ENCODE results near the gene VSIG2.

Gene VSIG2

DNA sequence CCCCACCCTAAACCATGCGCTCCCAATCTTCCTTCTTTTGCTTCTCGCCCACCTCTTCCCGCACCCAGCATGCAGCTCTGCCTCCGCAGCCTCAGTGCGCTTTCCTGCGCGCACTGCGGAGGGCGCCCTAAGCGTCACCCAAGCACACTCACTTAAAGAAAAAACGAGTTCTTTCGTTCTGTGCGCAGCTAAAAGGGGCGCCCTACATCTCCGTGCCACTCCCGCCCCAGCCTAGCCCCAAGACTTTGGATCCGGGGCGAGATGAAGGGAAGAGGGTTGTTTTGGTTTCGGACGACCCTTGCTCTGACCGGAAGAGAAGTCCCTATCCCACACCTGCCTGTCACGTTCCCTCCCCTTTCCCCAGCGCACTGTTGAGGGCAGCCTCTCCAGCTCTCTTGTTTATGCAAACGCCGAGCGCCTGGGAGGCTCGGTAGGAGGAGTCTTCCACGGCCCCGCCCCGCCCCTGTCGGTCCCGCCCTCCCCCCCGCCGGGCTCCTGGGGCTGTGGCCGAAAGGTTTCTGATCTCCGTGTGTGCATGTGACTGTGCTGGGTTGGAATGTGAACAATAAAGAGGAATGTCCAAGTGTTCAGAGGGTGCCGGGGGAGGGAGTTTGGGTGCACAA lies 5.3 kb downstream of the VSIG2 start:
- no peak for FAIRE-seq
- DNase-seq (ENCODE audit: insufficient read length, low spot score), result peak; percentile 63

DNA sequence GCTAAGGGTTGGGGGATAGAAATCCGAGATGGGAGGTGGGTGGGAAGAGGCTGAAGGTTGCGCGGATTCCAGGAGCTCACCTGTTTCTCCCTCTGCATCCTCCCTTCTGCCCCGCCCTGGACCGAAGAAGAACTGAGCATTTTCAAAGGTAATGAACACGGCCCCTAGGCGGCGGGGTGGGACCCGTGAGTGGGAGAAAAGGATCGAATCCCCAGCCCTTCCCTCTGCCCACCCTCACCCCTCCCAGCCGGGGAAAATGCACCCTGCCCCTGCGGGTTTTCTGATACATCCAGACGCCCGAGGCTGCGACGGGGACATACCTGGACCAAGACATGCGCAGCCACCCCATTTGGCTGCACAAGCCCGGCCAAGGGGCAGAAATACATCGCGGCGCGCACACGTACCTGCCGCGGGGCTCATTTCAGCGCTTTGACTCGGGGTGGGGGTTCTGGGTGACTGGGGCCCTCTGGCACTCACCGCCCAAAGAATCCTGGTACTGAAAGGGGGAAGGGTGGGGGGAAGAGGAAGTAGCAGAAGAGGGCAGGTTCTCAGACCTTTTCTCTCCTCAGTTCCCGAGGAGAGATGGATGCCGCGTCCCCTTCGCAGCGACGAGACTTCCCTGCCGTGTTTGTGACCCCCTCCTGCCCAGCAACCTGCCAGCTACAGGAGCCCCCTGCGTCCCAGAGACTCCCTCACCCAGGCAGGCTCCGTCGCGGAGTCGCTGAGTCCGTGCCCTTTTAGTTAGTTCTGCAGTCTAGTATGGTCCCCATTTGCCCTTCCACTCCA lies 6.0 kb downstream of the VSIG2 start:
- no peak for DNase-seq (ENCODE audit: insufficient read length, low spot score)
- no peak for FAIRE-seq
- TF ChIP-seq, protein P1, sequence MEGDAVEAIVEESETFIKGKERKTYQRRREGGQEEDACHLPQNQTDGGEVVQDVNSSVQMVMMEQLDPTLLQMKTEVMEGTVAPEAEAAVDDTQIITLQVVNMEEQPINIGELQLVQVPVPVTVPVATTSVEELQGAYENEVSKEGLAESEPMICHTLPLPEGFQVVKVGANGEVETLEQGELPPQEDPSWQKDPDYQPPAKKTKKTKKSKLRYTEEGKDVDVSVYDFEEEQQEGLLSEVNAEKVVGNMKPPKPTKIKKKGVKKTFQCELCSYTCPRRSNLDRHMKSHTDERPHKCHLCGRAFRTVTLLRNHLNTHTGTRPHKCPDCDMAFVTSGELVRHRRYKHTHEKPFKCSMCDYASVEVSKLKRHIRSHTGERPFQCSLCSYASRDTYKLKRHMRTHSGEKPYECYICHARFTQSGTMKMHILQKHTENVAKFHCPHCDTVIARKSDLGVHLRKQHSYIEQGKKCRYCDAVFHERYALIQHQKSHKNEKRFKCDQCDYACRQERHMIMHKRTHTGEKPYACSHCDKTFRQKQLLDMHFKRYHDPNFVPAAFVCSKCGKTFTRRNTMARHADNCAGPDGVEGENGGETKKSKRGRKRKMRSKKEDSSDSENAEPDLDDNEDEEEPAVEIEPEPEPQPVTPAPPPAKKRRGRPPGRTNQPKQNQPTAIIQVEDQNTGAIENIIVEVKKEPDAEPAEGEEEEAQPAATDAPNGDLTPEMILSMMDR (IDR thresholded peaks at IDR 0.05; ENCODE audit: insufficient read depth, missing control alignments), result peak; percentile 19

More for the DNA sequence above, 5.3 kb downstream of the VSIG2 start:
- TF ChIP-seq, protein P1 (IDR thresholded peaks at IDR 0.05; ENCODE audit: insufficient read depth, missing control alignments), result peak; percentile 69

DNA sequence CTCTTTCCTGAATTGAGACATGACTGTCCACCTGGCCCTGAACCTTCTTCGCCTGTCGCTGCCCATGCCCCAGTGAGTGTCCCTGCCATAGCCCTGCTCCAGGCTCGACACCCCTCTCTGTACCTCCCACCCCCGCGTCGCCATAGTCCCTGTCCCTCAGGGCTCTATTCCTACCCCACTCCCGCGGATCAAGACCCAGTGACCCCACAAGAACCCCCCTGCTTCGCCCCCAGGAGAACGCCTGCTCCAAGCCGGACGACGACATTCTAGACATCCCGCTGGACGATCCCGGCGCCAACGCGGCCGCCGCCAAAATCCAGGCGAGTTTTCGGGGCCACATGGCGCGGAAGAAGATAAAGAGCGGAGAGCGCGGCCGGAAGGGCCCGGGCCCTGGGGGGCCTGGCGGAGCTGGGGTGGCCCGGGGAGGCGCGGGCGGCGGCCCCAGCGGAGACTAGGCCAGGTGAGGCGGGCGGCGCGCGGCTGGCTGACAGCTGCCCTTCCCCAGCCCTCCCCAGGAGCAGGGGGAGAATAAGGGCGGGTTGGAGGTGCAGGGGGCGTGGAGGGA lies 6.7 kb downstream of the VSIG2 start:
- TF ChIP-seq, protein P1 (IDR thresholded peaks at IDR 0.05; ENCODE audit: insufficient read depth, missing control alignments), result no peak
- no peak for DNase-seq (ENCODE audit: insufficient read length, low spot score)
- FAIRE-seq, result no peak

DNA sequence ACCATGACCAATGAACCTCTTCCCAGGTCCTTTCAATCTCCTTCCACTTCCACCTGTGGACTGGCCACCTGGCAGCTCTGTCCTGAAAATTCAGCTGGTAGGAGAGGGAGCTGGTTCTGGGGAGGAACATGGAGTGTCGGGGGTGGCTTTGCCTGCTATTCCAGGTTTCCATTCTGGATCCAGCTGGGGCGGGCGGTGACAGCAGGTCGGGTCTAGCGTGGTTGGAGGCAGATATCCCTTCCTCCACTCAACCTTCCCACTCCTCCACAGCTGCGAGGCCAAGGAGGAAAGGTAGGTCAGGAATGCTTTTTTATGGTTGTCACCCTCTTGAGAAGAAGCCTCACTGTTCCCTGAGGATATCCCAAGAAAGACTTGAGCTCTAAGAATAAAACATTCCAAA lies 9.0 kb downstream of the VSIG2 start:
- DNase-seq (ENCODE audit: insufficient read length, low spot score) (no peak), FAIRE-seq (no peak)
- TF ChIP-seq, protein P1 (IDR thresholded peaks at IDR 0.05; ENCODE audit: insufficient read depth, missing control alignments), result no peak

DNA sequence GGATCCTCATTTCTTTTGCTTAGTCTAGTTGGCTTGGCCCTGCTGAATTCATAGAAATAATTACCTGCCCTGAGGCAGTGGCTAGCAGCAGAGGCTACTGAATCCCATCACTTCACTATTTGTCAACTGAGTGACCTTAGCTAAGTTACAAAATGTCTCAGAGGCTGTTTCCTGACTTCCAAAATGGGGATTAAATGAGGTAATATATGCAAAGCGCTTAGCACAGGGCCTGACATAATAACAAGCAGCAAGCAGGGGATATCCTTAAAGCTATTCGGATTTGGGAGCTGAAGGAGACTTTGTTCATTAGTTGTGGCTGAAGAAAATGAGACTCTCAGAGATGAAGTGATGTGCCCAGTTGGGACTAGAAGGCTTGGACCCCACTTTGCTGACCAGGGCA lies 9.5 kb downstream of the VSIG2 start:
- no peak for DNase-seq (ENCODE audit: insufficient read length, low spot score)
- FAIRE-seq, result no peak
- TF ChIP-seq, protein P1 (IDR thresholded peaks at IDR 0.05; ENCODE audit: insufficient read depth, missing control alignments), result no peak

DNA sequence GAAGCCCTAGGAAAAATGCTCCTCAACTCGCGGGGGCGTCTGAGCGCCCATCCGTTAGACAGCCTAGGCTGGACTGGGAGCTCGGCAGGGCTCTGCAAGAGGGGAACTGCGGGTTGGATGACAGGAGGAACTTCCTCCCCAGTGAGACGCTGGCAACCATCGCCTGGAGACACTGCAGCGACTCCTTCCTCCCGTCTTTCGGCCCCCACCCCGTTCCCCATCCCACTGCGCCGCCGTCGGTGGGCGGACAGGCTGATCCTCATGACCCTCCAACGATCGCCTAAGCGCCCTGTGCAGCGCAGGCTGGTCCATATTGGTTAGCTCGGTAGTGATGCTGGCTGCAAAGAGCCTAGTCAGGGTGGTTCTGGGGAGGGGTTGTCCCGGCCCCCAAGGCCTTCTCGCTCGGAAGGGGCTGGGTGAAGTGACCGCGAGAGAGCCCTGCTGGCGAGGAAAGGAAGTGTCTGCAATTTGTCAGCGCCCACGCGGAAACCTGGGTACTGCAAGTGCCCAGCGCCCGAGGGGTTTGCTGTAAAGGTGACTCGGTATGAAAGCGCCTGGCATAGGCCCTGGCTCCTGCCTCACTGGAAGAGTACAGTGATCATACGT lies 11.7 kb downstream of the VSIG2 start:
- TF ChIP-seq, protein P1 (IDR thresholded peaks at IDR 0.05; ENCODE audit: insufficient read depth, missing control alignments), result peak; percentile 24
- DNase-seq (ENCODE audit: insufficient read length, low spot score), result no peak
- no peak for FAIRE-seq

All from D721Med (cell line).